AG09309 (cell line): ENCODE results near the gene PCNX2.

Experiments used
- DNase-seq: peaks from one replicate; pipeline ENCODE4 v3.0.0-alpha.2; 2010; ENCODE audit warnings: low read depth
- H3K4me3 ChIP-seq: 2 replicates; pipeline ENCODE4 v1.5.1; 2011; ENCODE audit warnings: mild to moderate bottlenecking, low read depth, low read length, moderate library complexity; ENCODE audit not compliant: control insufficient read depth
- TF ChIP-seq, protein P1 (sequence below): IDR thresholded peaks from 2 replicates; pipeline ENCODE4 v1.5.1; 2011; ENCODE audit warnings: mild to moderate bottlenecking, low read depth, low read length, inconsistent platforms; ENCODE audit not compliant: insufficient read depth, control insufficient read depth; ENCODE audit errors: missing control alignments

The PCNX2 gene

DNA sequence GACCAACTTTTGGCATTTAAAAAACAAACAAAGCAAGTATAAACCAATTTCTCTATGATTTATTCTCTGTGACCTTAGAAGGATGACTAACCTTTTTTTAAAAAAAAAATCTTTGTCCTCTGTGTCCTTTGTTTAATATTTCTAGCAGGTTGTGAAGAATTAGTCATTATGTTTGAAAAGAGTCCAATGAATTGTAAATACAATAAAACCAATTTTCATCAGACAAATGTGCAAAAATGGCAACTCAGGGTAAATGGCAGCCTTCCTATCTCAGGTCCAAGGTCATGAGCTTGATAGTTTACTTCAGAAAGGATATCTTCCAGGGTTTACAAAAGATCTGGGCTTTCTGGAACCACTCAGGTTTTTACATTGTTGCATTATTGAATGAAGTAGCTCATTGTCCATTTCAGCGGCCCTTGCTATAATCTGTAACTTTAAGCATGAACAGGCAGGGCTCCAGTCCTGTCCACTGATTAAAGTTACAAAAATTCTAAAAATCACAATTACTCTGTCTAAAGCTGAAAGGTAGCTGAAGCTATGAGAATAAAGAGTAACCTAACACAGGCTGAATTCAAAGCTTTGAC is 20.3 kb upstream of the PCNX2 start:
- H3K4me3 ChIP-seq: no peak overlapping the region
- DNase-seq: no peak
- TF ChIP-seq, protein P1, sequence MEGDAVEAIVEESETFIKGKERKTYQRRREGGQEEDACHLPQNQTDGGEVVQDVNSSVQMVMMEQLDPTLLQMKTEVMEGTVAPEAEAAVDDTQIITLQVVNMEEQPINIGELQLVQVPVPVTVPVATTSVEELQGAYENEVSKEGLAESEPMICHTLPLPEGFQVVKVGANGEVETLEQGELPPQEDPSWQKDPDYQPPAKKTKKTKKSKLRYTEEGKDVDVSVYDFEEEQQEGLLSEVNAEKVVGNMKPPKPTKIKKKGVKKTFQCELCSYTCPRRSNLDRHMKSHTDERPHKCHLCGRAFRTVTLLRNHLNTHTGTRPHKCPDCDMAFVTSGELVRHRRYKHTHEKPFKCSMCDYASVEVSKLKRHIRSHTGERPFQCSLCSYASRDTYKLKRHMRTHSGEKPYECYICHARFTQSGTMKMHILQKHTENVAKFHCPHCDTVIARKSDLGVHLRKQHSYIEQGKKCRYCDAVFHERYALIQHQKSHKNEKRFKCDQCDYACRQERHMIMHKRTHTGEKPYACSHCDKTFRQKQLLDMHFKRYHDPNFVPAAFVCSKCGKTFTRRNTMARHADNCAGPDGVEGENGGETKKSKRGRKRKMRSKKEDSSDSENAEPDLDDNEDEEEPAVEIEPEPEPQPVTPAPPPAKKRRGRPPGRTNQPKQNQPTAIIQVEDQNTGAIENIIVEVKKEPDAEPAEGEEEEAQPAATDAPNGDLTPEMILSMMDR: no peak

DNA sequence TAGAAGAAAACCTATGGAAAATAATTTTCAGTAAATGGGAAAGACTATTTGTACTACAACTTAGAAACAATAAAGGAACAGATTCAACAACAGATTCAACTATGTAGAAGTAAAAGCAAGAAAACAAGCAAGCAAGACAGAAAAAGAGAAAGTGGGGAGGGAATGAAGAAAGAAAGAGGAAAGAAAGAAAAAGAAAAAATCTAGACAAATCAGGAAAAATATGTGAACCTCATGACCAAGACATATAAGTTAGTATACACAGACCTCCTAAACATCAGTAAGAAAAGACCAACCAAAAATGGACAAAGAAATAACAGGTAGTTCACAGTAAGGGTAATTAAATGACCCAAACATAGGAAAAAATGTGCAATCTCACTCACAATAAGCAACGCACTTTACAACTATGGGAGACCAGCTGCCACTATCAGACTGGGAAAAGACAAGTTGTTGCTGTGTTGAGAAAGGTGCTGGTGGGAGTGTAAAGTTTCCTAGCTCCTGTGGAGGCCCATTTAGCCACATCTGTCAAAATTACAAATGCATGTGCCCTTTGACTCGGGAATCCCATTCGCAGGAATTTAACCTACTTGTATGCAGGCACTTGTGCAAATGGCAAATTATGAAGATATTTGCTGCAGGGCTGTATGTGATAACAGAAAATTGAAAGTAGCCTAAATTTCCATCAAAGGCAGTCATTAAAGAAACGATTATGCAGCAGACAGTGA is 18.1 kb upstream of the PCNX2 start:
- DNase-seq: no peak
- TF ChIP-seq, protein P1: no peak
- H3K4me3 ChIP-seq: no peak overlapping the region

DNA sequence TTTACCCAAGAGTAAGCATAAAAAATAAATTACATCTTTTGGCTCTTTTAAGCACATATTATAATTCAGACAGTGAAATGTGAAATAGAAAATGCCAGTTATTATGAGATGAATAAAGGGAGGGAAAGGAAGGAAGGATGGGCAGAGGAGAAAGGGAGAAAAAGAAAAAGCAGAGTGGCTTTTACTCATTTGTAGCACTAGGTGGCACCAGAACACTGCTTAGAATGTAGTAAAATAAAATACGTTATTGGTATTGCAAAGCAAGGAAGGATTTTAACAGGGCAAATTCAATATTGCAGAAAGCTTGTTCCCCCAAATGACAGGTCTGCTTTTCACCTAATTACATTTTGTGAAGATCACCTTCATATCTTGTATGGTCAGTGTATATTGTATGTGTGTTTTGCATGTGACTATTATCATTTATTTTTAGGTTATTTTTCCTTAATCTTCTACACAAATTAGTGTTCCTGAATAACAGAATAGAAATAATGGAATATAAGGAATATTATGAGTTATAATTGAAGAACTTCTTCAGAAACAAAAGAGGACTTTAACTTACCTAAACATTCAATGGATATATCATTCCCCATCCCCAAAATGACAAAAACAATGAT is 9.1 kb upstream of the PCNX2 start:
- DNase-seq: no peak
- H3K4me3 ChIP-seq: no peak overlapping the region
- TF ChIP-seq, protein P1: peak; percentile 74

DNA sequence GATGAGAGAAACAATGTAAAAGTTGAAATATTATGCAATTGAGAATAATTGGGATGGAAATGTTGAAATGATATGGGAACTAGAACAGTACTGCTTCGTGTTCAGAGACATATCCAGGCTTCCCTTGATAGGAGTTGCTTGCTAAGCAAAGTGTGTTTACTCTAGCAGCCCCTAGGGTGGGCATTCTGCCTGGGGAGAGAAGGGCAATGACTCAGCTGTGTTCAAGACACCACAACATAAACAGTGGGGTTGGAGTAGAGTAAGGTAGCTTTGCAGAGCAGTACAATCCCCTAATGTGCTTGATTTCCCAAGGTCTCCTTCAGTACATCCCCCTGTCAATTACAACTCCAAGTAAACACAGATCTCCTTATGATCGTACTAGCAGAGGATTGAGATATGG is 4.8 kb upstream of the PCNX2 start:
- DNase-seq: no peak
- TF ChIP-seq, protein P1: no peak
- no peak overlapping the region for H3K4me3 ChIP-seq

DNA sequence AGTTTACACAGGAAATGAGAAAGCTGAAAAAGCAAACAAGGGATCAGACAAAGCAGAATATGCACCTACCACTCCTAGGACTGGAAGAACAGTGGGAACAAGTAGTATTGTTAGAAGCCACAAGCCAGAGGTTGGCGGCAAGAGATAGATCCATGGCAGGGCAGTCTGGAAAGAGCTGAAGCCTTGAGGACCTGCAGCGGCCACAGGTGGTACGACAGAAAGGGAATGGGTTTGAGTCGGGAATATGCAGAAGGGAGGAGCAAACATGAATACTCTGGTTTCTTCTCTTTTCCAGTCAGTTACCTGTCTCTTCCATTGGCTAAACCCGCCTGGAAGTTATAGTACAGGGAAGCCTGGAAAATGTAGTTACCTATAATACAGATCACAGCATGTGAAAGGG is 3.9 kb upstream of the PCNX2 start:
- TF ChIP-seq, protein P1: no peak
- no peak for DNase-seq
- no peak overlapping the region for H3K4me3 ChIP-seq

DNA sequence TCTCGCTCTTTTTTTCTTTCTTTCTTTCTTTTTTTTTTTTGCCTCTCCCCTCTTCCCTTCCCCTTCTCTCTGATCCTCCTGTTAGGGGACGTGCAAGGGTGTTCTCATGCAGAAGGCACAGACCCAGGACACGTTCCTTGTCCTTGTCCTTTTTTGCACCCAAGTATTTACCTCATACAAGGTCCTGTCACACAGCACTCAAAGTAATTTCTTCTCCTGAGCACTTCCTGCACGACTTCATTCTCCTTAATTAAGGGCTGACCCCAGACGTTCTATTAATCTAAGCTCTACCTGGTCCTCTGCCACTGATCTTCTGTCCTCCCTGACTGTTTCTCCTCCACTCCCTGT is 424 bp upstream of the PCNX2 start:
- TF ChIP-seq, protein P1: no peak
- peak overlapping the region; percentile 89 for H3K4me3 ChIP-seq
- DNase-seq: no peak
